Spleen (tissue), 7 donors: ENCODE data around the gene CACNA1A.

ENCODE experiments used
- CTCF ChIP-seq, 11 experiments: fragments of 200-600 bp in 7 of 11; fragments of 450-650 bp in 4 of 11; sonication (generic) in 4 of 11; IDR thresholded peaks in 8 of 11; conservative IDR thresholded peaks in 3 of 11; 1 replicate in 7 of 11; 2 replicates in 4 of 11; pipeline versions ENCODE4 v1.4.0 to v1.8.0; 2016 to 2021; ENCODE audit warnings: antibody characterized with exemption in 11 of 11, inconsistent platforms in 4 of 11, mild to moderate bottlenecking in 1 of 11
- POLR2A ChIP-seq, 3 donors: fragments of 450-650 bp; IDR thresholded peaks; one replicate each; pipeline ENCODE4 v1.5.1; 2017; ENCODE audit warnings: antibody characterized with exemption in 3 of 3, mild to moderate bottlenecking in 1 of 3
- donor health status: DM: no; HTN: no; CAD: no; lungs with moderate emphysema.
- donor health status: DM: no; HTN: no; CAD: no.
- donor health status: DM: no; HTN: no; CAD: no.

GRCh38 chr19:13210339-13210775, 295.9 kb downstream of the CACNA1A start:
- TF ChIP-seq CTCF (IDR thresholded peaks at IDR 0.05 in 8 of 11, conservative IDR thresholded peaks at IDR 0.05 in 3 of 11) (no peak), POLR2A (IDR thresholded peaks at IDR 0.05) (no peak)
